BJ (cell line): ENCODE data around the gene CD164L2. TPM values are rescaled to one million over a fixed set of nuclear protein-coding genes. Genes with fewer than 3 reads are reported as not detected.
"Not testable (repeated sequence)": the region's sequence is repeated elsewhere in the genome, so short reads cannot be mapped to it uniquely, and the experiment has no call there.

Source experiments
- CTCF ChIA-PET: fragments of 350-600 bp; formaldehyde crosslinking; extraction: SDS; loops from one replicate; lab custom pipeline; 2021; ENCODE audit warnings: antibody characterized with exemption, inconsistent platforms; lab: Yijun Ruan, JAX
- POLR2A ChIA-PET: fragments of 300-600 bp; sonication (Branson Sonifier 250); formaldehyde crosslinking; extraction: SDS; loops from one replicate; lab custom pipeline; 2021; ENCODE audit warnings: antibody characterized with exemption; lab: Charles Lee
- DNase-seq: peaks from one replicate; pipeline ENCODE4 v3.0.0-alpha.2; 2011; ENCODE audit warnings: low read depth
- H3K27me3 ChIP-seq: 2 replicates; pipeline ENCODE4 v1.6.0; 2011; ENCODE audit warnings: low read length; ENCODE audit not compliant: control insufficient read depth, insufficient read depth
- H3K36me3 ChIP-seq: 2 replicates; pipeline ENCODE4 v1.5.1; 2011; ENCODE audit warnings: low read length; ENCODE audit not compliant: control insufficient read depth, insufficient read depth
- H3K4me3 ChIP-seq: 2 replicates; pipeline ENCODE4 v1.5.1; 2011; ENCODE audit warnings: low read depth, mild to moderate bottlenecking, control low read depth, low read length
- CTCF ChIP-seq: IDR thresholded peaks from 2 replicates; pipeline ENCODE4 v1.5.1; 2011; ENCODE audit warnings: low read depth, mild to moderate bottlenecking, control low read depth, inconsistent platforms, low read length, moderate library complexity; ENCODE audit not compliant: insufficient read depth
- polyA plus RNA-seq: library from polyadenylated mRNA; depleted of rRNA; stranded (reverse); fragments of >200 nt; gene quantifications from 2 replicates; pipeline ENCODE4 v1.2.3, GENCODE V29; 2011

CD164L2 gene
- polyA plus RNA-seq, 1 experiment = not detected

DNA sequence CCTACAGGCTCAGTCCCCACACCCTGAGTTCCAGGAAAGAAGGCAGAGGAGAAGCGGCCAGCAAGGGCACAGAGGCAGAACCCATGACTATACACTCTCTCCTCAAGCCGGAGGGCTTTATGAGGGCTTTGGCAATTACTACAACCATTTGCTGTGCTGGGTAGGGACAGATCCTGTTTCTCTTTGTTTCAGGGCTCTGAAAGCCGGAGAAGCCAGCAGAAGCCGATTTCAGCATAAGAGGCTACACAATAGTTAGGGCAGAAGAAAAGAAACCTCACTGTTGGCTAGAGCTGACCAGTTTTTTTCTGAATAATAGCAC, 23.2 kb upstream of the CD164L2 start:
- DNase-seq = no peak
- Histone ChIP-seq H3K36me3 (peaks cover 19% of the 10 kb centered on the region), H3K4me3 (no peak overlapping the region), H3K27me3 (no peaks in the 10 kb centered on the region)
- no peak for TF ChIP-seq CTCF
- POLR2A ChIA-PET = no interaction called here
- CTCF ChIA-PET = interaction anchor here (1.4 to 5.4 kb wide), 2 partner anchors 8 to 15 kb away, joined by 3 to 32 read pairs; no protein-coding TSS in a partner anchor

DNA sequence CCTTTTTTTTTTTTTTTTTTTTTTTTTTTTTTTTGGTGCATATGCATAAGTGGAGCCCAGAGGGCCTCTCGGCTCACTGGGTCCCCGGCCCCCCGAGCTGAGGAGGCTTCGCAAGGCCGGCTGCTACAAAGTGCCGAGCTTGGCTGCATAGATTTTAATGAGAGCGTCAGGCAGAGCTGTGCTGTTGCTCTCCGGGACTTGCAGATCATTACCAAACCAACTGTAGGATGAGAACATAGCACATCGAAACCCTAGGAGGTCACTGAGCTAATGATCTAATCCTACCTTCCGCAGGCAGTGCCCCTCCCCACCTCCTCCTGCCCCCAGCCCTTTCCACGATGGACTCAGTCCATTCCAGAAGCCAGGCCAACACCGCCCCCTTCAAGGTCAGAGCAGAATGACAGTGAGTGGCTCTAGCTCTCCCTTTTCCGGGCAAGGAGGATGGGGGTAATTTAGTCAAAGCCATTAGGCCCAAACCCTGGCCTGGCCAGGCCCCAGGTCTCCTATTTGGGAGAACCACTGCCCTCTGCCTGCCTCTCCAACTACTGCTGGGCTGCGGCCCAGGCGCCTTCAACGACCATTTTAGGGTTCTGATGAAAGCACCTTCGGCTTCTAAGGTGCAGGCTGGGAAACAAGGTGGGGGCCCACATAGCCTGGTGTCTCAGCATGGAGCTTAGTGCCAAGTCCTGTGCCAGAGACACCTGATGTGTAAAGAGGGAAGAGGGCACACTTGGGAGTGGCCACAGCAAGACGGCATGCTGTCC, 22.6 kb upstream of the CD164L2 start:
- CTCF ChIA-PET = interaction anchor here (0.7 to 5.4 kb wide), 10 partner anchors 9 to 203 kb away, joined by 3 to 32 read pairs (median 4); partner anchors contain the start of gene WASF2
- POLR2A ChIA-PET, H3K27me3 ChIP-seq, H3K4me3 ChIP-seq, DNase-seq: not testable (repeated sequence)
- peaks cover 18% of the 10 kb centered on the region for H3K36me3 ChIP-seq

DNA sequence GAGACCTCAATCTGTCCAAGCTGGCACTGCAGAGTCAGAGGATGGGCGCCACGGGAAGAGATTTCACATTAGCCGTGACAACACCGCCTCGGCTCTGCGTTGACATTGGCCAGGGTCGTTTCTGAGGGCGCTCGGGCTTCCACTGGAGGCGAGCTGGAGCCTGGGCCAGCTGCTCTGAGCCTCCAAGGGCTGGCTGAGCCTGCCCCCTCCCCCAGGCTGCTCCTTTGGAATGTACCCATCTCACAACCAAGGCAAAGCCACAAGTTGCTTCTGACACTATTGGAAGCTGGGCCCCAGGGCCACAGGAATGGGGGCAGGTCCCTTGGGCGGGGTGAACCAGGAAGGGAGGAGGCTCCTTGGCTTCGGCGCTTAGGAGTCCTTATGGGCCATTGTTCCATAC, 21.9 kb upstream of the CD164L2 start:
- no peak for TF ChIP-seq CTCF
- Histone ChIP-seq H3K36me3 (peaks cover 15% of the 10 kb centered on the region), H3K27me3 (no peaks in the 10 kb centered on the region), H3K4me3 (no peak overlapping the region)
- POLR2A ChIA-PET = no interaction called here
- CTCF ChIA-PET = interaction anchor here (0.7 to 5.4 kb wide), 9 partner anchors 8 to 204 kb away, joined by 3 to 32 read pairs (median 4); partner anchors contain the start of gene WASF2
- no peak for DNase-seq

DNA sequence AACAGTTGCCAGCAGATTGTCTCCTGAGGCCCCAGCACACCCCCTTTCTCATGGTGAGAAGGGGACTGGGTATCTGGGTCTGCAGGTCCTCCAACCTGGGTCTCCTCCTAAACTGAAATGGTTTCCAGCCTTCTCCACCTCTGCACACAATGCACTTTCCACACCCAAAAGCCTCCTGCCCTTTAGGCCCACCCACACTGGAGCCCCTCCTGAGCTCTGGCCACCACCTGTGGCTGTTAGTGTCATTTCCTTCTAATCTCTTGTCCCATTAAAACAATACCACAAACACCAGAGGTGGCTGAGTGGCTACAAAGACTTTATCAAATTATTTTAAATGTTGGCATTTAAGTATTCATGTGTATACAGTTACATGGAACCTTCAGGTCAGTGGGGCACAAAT, 20.8 kb upstream of the CD164L2 start:
- no peak for DNase-seq
- Histone ChIP-seq H3K36me3 (peaks cover 11% of the 10 kb centered on the region), H3K4me3 (no peak overlapping the region), H3K27me3 (no peaks in the 10 kb centered on the region)
- POLR2A ChIA-PET = no interaction called here
- TF ChIP-seq CTCF = no peak
- CTCF ChIA-PET = interaction anchor here (0.6 to 11.9 kb wide), 12 partner anchors 9 to 300 kb away, joined by 3 to 353 read pairs (median 5); partner anchors contain the start of genes AHDC1, MAP3K6 and WASF2

DNA sequence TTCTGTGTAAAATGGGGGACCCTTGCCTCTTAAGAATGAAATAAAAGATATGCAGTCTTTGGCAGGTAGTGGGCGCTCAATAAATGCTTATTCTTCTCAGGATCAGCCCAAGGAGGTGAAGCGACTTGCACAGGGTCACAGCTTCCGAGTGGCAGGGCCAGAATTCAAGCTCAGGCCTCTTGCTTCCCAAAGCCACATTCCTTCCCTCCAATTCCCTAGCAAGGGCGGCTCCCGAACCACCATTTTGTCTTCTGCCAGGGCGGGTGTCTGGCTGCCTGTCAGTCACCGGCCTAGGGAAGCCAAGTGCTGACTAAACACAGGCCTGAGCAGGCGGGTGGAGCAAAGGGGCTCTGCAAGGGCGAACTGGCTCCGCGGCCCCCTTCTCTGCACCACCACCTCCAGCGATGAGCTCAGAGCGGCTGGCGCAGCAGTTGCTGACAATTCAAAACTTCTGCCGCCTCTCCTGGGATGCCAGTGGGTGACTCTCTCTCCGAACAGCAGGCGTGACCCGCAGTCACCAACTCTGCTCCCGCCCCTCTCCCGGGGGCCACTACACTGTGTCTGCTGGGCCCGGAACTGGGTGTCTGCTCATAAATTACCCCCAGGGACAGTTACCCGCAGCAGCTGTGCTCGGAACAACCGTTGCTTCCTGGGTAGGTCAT, 20.1 kb upstream of the CD164L2 start:
- TF ChIP-seq CTCF = peak; percentile 42
- Histone ChIP-seq H3K27me3 (no peaks in the 10 kb centered on the region), H3K4me3 (no peak overlapping the region), H3K36me3 (peaks cover 8% of the 10 kb centered on the region)
- ChIA-PET CTCF (interaction anchor here (0.8 to 11.9 kb wide), 23 partner anchors 8 to 292 kb away, joined by 3 to 353 read pairs (median 4); partner anchors contain the start of genes AHDC1, MAP3K6 and WASF2), POLR2A (interaction anchor here (0.6 kb wide), 1 partner anchor 192 kb away, joined by 3 read pairs; no protein-coding TSS in a partner anchor)
- DNase-seq = no peak
